22Rv1 (cell line): Measurements from ENCODE around the gene CDKN2AIP.

Source experiments
- CTCF ChIP-seq: fragments of 450-650 bp; IDR thresholded peaks from 2 replicates; pipeline ENCODE4 v1.5.1; 2017; ENCODE audit warnings: mild to moderate bottlenecking
- ZFX ChIP-seq: fragments of 450-650 bp; IDR thresholded peaks from 2 replicates; pipeline ENCODE4 v1.6.1; 2017; ENCODE audit warnings: antibody characterized with exemption, borderline replicate concordance

GRCh38 chr4:183436417-183436816 is 8.0 kb upstream of the CDKN2AIP start:
- TF ChIP-seq CTCF = no peak
- no peak for TF ChIP-seq ZFX
